ENCODE data around the gene SDHAF3.

GRCh38 chr7:97075928-97076327 is 41.6 kb upstream of the SDHAF3 start:
- TF ChIP-seq GATA3 (IDR thresholded peaks at IDR 0.05; ENCODE audit: low read depth, low read length): no peak
- no peak for TF ChIP-seq GATA2 (IDR thresholded peaks at IDR 0.05; ENCODE audit: low read depth, low read length)

Data from SH-SY5Y (cell line).